ENCODE results near the gene OR52R1.
"Not testable (repeated sequence)": the region's sequence is repeated elsewhere in the genome, so short reads cannot be mapped to it uniquely, and the experiment has no call there.

OR52R1 gene

DNA sequence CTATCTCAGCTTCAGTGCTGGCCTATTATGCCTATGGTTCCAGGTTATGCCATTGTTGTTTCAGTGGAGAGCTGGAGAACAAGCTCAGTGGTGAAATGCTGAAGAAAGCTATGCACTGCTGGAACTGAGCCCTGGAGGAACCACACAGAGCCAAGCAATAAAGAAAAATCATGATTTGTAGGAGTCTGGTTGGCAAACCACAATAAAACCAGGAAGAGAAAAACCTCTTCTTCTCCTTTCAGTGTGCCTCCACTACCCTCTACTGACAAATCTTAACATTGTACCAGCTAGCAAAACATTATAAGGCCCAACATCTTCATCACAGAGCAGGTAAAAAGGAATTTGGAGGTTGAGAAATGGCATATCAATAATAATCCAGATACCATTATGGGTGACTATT lies 22.2 kb upstream of the OR52R1 start:
- peak; percentile 24 for DNase-seq (ENCODE audit: low read depth, low spot score)
- CTCF ChIA-PET: interaction anchor here (0.9 to 3.9 kb wide), 7 partner anchors 18 to 231 kb away, joined by 3 to 58 read pairs (median 6); partner anchors contain the start of gene OR51D1
- TF ChIP-seq CTCF (IDR thresholded peaks at IDR 0.05; ENCODE audit: insufficient read depth, low read length, missing control alignments): peak; percentile 19
- POLR2A ChIA-PET: no interaction called here
- no peak overlapping the region for H3K4me3 ChIP-seq (ENCODE audit: low read depth, low read length)

GRCh38 chr11:4825132-4825531 lies 21.0 kb upstream of the OR52R1 start:
- ChIA-PET CTCF (interaction anchor here (0.6 to 3.9 kb wide), 4 partner anchors 188 to 200 kb away, joined by 3 to 58 read pairs (median 12); partner anchors contain the start of gene OR51D1), POLR2A (no interaction called here)
- DNase-seq (ENCODE audit: low read depth, low spot score): no peak
- TF ChIP-seq CTCF (IDR thresholded peaks at IDR 0.05; ENCODE audit: insufficient read depth, low read length, missing control alignments): no peak
- no peak overlapping the region for H3K4me3 ChIP-seq (ENCODE audit: low read depth, low read length)

DNA sequence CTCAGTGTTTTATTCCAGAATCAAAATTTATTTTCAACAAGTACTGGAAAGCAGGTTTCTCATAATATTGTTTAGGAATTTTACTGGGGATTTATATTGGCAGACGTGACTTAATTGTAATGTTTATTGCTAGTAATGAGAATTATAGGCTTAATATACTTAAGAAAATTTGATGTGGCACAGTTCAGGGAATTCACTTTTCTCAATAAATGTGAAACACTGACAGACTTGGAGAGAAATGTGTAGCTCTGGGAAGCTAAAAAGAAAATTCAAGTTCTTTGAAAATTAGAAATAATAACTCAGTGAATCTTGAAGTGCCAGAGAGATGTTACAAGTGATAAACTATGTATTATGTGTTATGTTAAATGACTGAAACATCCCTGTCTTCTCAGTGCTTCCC lies 16.8 kb upstream of the OR52R1 start, which contains the start of gene OR51F2:
TSS of gene OR51F2 (plus strand) at position 301 of the 400 bp plus-strand sequence. CDS start 101 bp downstream, outside the sequence.
- POLR2A ChIA-PET: no interaction called here
- H3K4me3 ChIP-seq (ENCODE audit: low read depth, low read length): no peak within 1 kb of the TSS
- CTCF ChIA-PET: interaction anchor here (2.1 kb wide), 1 partner anchor 184 kb away, joined by 9 read pairs; the partner anchor contains the start of gene OR51D1
- no peak for TF ChIP-seq CTCF (IDR thresholded peaks at IDR 0.05; ENCODE audit: insufficient read depth, low read length, missing control alignments)
- DNase-seq (ENCODE audit: low read depth, low spot score): no peak

DNA sequence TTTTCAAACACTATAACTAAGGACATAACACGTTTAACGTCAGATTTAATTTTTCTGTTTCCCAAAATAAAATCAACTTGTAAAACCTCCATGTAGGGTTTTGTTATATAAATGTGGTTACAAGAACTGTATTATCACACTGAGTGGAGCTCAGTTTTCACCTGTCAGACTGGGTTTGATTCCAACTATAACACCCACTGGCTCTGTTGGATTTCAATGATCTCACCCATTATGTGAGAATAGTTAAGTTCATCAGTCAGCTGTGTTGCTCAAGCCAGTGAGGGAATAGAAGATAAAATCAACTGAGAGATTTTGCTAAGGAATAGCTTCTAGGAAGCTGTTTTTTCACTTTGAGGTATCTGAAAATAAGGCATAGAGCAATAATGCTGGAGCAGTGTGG lies 5.1 kb upstream of the OR52R1 start:
- no peak for TF ChIP-seq CTCF (IDR thresholded peaks at IDR 0.05; ENCODE audit: insufficient read depth, low read length, missing control alignments)

DNA sequence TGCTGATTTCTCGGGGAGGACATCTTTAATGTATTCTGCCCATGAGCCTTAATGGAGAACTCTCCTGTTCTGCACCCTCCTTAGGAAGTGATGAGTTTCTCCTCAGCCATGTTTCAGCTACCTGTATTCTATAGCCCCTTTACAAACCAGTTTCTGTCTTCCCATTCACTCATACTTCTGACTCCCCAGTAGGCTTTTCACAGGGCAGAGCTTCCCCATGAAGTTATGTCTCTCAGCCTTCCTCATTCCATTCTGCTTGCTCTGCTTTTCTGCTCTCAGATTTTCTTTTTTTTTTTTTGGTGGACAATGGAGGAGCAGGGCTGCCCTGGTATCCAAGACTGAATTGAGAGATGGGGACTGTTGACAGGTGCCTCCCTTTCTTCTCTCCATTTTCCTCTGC lies 4.3 kb upstream of the OR52R1 start:
- no peak overlapping the region for H3K4me3 ChIP-seq (ENCODE audit: low read depth, low read length)
- no peak for TF ChIP-seq CTCF (IDR thresholded peaks at IDR 0.05; ENCODE audit: insufficient read depth, low read length, missing control alignments)
- ChIA-PET POLR2A (no interaction called here), CTCF (interaction anchor here (0.7 kb wide), 1 partner anchor 17 kb away, joined by 3 read pairs; no protein-coding TSS in a partner anchor)
- no peak for DNase-seq (ENCODE audit: low read depth, low spot score)

More for the DNA sequence above, 5.1 kb upstream of the OR52R1 start:
- POLR2A ChIA-PET: no interaction called here
- CTCF ChIA-PET: no interaction called here
- DNase-seq (ENCODE audit: low read depth, low spot score): no peak
- no peak overlapping the region for H3K4me3 ChIP-seq (ENCODE audit: low read depth, low read length)

DNA sequence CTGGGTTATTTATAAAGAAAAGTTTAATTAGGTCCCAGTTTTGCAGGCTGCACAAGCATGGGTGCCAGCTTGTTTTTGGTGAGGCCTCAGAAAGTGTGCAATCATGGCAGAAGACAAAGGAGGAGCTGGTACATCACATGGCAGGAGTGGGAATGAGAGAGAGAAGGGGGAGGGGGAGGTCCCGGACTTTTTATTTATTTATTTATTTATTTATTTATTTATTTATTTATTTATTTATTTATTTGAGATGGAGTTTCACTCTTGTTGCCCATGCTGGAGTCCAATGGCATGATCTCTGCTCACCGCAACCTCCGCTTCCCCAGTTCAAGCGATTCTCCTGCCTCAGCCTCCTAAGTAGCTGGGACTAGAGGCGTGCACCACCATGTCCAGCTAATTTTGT lies 2.9 kb downstream of the OR52R1 start:
- DNase-seq (ENCODE audit: low read depth, low spot score); POLR2A ChIA-PET; CTCF ChIA-PET; H3K4me3 ChIP-seq (ENCODE audit: low read depth, low read length): not testable (repeated sequence)

All from AG04449 (cell line).